ENCODE results near the gene SLC35A4. TPM values are rescaled to one million over a fixed set of nuclear protein-coding genes. Genes with fewer than 3 reads are reported as not detected.

SLC35A4 gene
- total and polyA plus RNA-seq, 2 donors (not counting 1 experiment from before 2014, with no cell fraction given), result 48.6 to 57.8 TPM

GRCh38 chr5:140566665-140567064 is 2.0 kb downstream of the SLC35A4 start:
- H3K4me3 ChIP-seq (ENCODE audit: control extremely low read depth in 1 of 5, extremely low read depth in 1 of 5, insufficient read depth in 1 of 5, low read depth in 2 of 5, low read length in 4 of 5), result no peak overlapping the region
- CTCF ChIA-PET, result interaction anchor here (1.2 to 4.6 kb wide), 2 partner anchors 14 to 19 kb away, joined by 7 to 18 read pairs; partner anchors contain the start of gene EIF4EBP3
- no peak overlapping the region for H3K4me2 ChIP-seq (replicated peaks; ENCODE audit: low read depth, low read length, poor library complexity, severe bottlenecking)
- H3K27me3 Mint-ChIP-seq, result no peaks in the 10 kb centered on the region
- H3K4me3 Mint-ChIP-seq, result no peak overlapping the region
- H3K27ac Mint-ChIP-seq, result no peak overlapping the region
- no peak overlapping the region for H3K9ac ChIP-seq (ENCODE audit: low read length)
- peaks cover 58% of the 10 kb centered on the region for H3K4me1 Mint-ChIP-seq
- POLR2A ChIA-PET, result interaction anchor here (1.4 kb wide), 1 partner anchor 19 kb away, joined by 4 read pairs; the partner anchor contains the start of gene EIF4EBP3
- WGBS (ENCODE audit: insufficient coverage), result 100% methylated on average over 4 of the region's 5 CpGs
- ATAC-seq (ENCODE audit: low read depth) (no peak), DNase-seq (no peak)
- H3K27ac ChIP-seq (ENCODE audit: low read length in 2 of 2), result no peak overlapping the region
- TF ChIP-seq CTCF (IDR thresholded peaks at IDR 0.05), result no peak
- TF ChIP-seq EZH2 (IDR thresholded peaks at IDR 0.05; ENCODE audit: borderline replicate concordance, insufficient read depth, low read depth, low read length, poor library complexity, severe bottlenecking), result no peak
- intact Hi-C loops (cut with micrococcal nuclease), result loop anchor here (10.0 kb wide), 2 partner anchors 262 to 758 kb away; partner anchors contain the start of genes PFDN1 and TAF7
- H2AFZ ChIP-seq (ENCODE audit: insufficient read depth, low read depth, low read length, poor library complexity, severe bottlenecking), result no peak overlapping the region
- peaks cover 24% of the 10 kb centered on the region for H3K79me2 ChIP-seq (ENCODE audit: control insufficient read depth, insufficient read depth, low read length)
- H3K4me1 ChIP-seq (ENCODE audit: control insufficient read depth in 2 of 2, insufficient read depth in 2 of 2, low read length in 2 of 2), result peaks cover 33 to 46% of the 10 kb centered on the region in 2 donors
- no peaks in the 10 kb centered on the region for H3K9me3 Mint-ChIP-seq (ENCODE audit: insufficient read depth)
- H4K20me1 ChIP-seq (ENCODE audit: control insufficient read depth, insufficient read depth, low read length, poor library complexity, severe bottlenecking), result no peaks in the 10 kb centered on the region
- H3K27me3 ChIP-seq (replicated peaks in 1 of 4; ENCODE audit: control extremely low read depth in 1 of 4, control insufficient read depth in 3 of 4, insufficient read depth in 4 of 4, low read length in 3 of 4), result no peaks in the 10 kb centered on the region
- H3K36me3 ChIP-seq (replicated peaks in 1 of 2; ENCODE audit: control extremely low read depth in 1 of 2, control insufficient read depth in 1 of 2, extremely low read depth in 1 of 2, insufficient read depth in 2 of 2, low read length in 1 of 2), result peaks cover 0 to 21% of the 10 kb centered on the region in 2 experiments
- no peaks in the 10 kb centered on the region for H3K9me3 ChIP-seq (ENCODE audit: control extremely low read depth in 1 of 3, control insufficient read depth in 2 of 3, insufficient read depth in 1 of 3, low read length in 2 of 3)

- 94% methylated on average over 22 of the region's 22 CpGs for WGBS (ENCODE audit: insufficient coverage)
- H3K27ac Mint-ChIP-seq, result peak overlapping the region; percentile 53
- CTCF ChIA-PET, result interaction anchor here (1.2 to 4.6 kb wide), 2 partner anchors 14 to 19 kb away, joined by 7 to 18 read pairs; partner anchors contain the start of gene EIF4EBP3
- Histone ChIP-seq H3K4me1 (ENCODE audit: control insufficient read depth in 2 of 2, insufficient read depth in 2 of 2, low read length in 2 of 2) (peaks cover 33 to 46% of the 10 kb centered on the region in 2 donors), H3K4me2 (replicated peaks; ENCODE audit: low read depth, low read length, poor library complexity, severe bottlenecking) (no peak overlapping the region), H3K36me3 (replicated peaks in 1 of 2; ENCODE audit: control extremely low read depth in 1 of 2, control insufficient read depth in 1 of 2, extremely low read depth in 1 of 2, insufficient read depth in 2 of 2, low read length in 1 of 2) (peaks cover 0 to 21% of the 10 kb centered on the region in 2 experiments), H3K9me3 (ENCODE audit: control extremely low read depth in 1 of 3, control insufficient read depth in 2 of 3, insufficient read depth in 1 of 3, low read length in 2 of 3) (no peaks in the 10 kb centered on the region), H3K27me3 (replicated peaks in 1 of 4; ENCODE audit: control extremely low read depth in 1 of 4, control insufficient read depth in 3 of 4, insufficient read depth in 4 of 4, low read length in 3 of 4) (no peaks in the 10 kb centered on the region), H3K79me2 (ENCODE audit: control insufficient read depth, insufficient read depth, low read length) (peaks cover 23% of the 10 kb centered on the region), H3K27ac (ENCODE audit: low read length in 2 of 2) (no peak overlapping the region), H3K9ac (ENCODE audit: low read length) (no peak overlapping the region), H3K4me3 (ENCODE audit: control extremely low read depth in 1 of 5, extremely low read depth in 1 of 5, insufficient read depth in 1 of 5, low read depth in 2 of 5, low read length in 4 of 5) (no peak overlapping the region), H4K20me1 (ENCODE audit: control insufficient read depth, insufficient read depth, low read length, poor library complexity, severe bottlenecking) (no peaks in the 10 kb centered on the region), H2AFZ (ENCODE audit: insufficient read depth, low read depth, low read length, poor library complexity, severe bottlenecking) (no peak overlapping the region)
- TF ChIP-seq EZH2 (IDR thresholded peaks at IDR 0.05; ENCODE audit: borderline replicate concordance, insufficient read depth, low read depth, low read length, poor library complexity, severe bottlenecking), result no peak
- TF ChIP-seq CTCF (IDR thresholded peaks at IDR 0.05), result no peak
- POLR2A ChIA-PET, result interaction anchor here (1.4 kb wide), 1 partner anchor 20 kb away, joined by 4 read pairs; the partner anchor contains the start of gene EIF4EBP3
- no peaks in the 10 kb centered on the region for H3K27me3 Mint-ChIP-seq
- H3K4me1 Mint-ChIP-seq, result peaks cover 58% of the 10 kb centered on the region
- intact Hi-C loops (cut with micrococcal nuclease), result loop anchor here (10.0 kb wide), 2 partner anchors 262 to 758 kb away; partner anchors contain the start of genes PFDN1 and TAF7
- ATAC-seq (ENCODE audit: low read depth) (no peak), DNase-seq (no peak)
- no peak overlapping the region for H3K4me3 Mint-ChIP-seq
- H3K9me3 Mint-ChIP-seq (ENCODE audit: insufficient read depth), result no peaks in the 10 kb centered on the region
These were observed 2.6 kb downstream of the SLC35A4 start for GRCh38 chr5:140567136-140567818.

Data from B cell (primary cell).